K562 (cell line): Measurements from ENCODE around the gene ZNF747. TPM values are rescaled to one million over a fixed set of nuclear protein-coding genes. Genes with fewer than 3 reads are reported as not detected.

Source experiments
- ATF1 ChIP-seq, 2 experiments: fragments of 450-650 bp in 1 of 2; IDR thresholded peaks; 2 replicates each; pipeline ENCODE4 v1.6.1; 2016; ENCODE audit warnings: missing compliant biosample characterization in 1 of 2, missing genetic modification characterization in 1 of 2
- KDM5B ChIP-seq: fragments of 200-600 bp; sonication (generic); IDR thresholded peaks from 2 replicates; pipeline ENCODE4 v1.6.1; 2012; ENCODE audit warnings: low read depth, mild to moderate bottlenecking, moderate library complexity, low read length, control low read depth, inconsistent platforms; ENCODE audit not compliant: insufficient replicate concordance
- PCBP1 ChIP-seq: fragments of 200-400 bp; formaldehyde crosslinking; IDR thresholded peaks from 2 replicates; pipeline ENCODE4 v1.6.1; 2018; ENCODE audit warnings: mild to moderate bottlenecking, low read depth, low read length; ENCODE audit not compliant: poor library complexity, severe bottlenecking
- polyA plus RNA-seq, 8 experiments: library from polyadenylated mRNA; depleted of rRNA in 4 of 8; stranded (reverse) in 5 of 8; unstranded in 3 of 8; fragments of >200 nt; fragmentation: Nextera tagmentation in 2 of 8; fragmentation: Illumina TruSeq in 1 of 8; extraction: Ambion mirVana in 2 of 8; extraction: Trizol in 1 of 8; gene quantifications; 2 replicates each; pipeline versions ENCODE4 v1.2.1 to v1.2.3, GENCODE V29; 2011 to 2014; ENCODE audit warnings: inconsistent platforms in 1 of 8, missing spikeins in 1 of 8
- total RNA-seq, 7 experiments: library from RNA; depleted of rRNA in 6 of 7; stranded (reverse); fragments of >200 nt in 6 of 7; fragmentation: Illumina TruSeq in 2 of 7; extraction: Trizol in 2 of 7; gene quantifications; 2 replicates each; pipeline versions ENCODE4 v1.2.1 to v1.2.3, GENCODE V29; 2011 to 2021; ENCODE audit warnings: low replicate concordance in 1 of 7
- TF ChIP-seq, protein P1 (sequence below): fragments of 200-600 bp; sonication (generic); IDR thresholded peaks from one replicate; pipeline ENCODE4 v1.6.1; 2012; ENCODE audit warnings: mild to moderate bottlenecking, low read depth, low read length, inconsistent platforms
- TF ChIP-seq, protein P2 (sequence below): fragments of 250-450 bp; sonication (Bioruptor Pico); IDR thresholded peaks from 2 replicates; pipeline ENCODE4 v1.5.0; 2021
- TF ChIP-seq, protein P3 (sequence below): sonication (generic); formaldehyde crosslinking; IDR thresholded peaks from 2 replicates; pipeline ENCODE4 v1.9.0; 2022; ENCODE audit warnings: mild to moderate bottlenecking, missing genetic modification reagents
- TF ChIP-seq, protein P4 (sequence below): fragments of 250-450 bp; sonication (Bioruptor Pico); IDR thresholded peaks from 2 replicates; pipeline ENCODE4 v1.5.0; 2021; ENCODE audit warnings: mild to moderate bottlenecking, borderline replicate concordance
- TF ChIP-seq, protein P5 (sequence below): sonication (generic); formaldehyde crosslinking; IDR thresholded peaks from 2 replicates; pipeline ENCODE4 v1.8.0; 2022; ENCODE audit warnings: mild to moderate bottlenecking, missing genetic modification reagents

The ZNF747 gene
- total and polyA plus RNA-seq, 9 of the 15 experiments (the other 6 are each of a cell fraction or from before 2014, with no cell fraction given) = 0.14 to 3.3 (median 1.5) TPM

DNA sequence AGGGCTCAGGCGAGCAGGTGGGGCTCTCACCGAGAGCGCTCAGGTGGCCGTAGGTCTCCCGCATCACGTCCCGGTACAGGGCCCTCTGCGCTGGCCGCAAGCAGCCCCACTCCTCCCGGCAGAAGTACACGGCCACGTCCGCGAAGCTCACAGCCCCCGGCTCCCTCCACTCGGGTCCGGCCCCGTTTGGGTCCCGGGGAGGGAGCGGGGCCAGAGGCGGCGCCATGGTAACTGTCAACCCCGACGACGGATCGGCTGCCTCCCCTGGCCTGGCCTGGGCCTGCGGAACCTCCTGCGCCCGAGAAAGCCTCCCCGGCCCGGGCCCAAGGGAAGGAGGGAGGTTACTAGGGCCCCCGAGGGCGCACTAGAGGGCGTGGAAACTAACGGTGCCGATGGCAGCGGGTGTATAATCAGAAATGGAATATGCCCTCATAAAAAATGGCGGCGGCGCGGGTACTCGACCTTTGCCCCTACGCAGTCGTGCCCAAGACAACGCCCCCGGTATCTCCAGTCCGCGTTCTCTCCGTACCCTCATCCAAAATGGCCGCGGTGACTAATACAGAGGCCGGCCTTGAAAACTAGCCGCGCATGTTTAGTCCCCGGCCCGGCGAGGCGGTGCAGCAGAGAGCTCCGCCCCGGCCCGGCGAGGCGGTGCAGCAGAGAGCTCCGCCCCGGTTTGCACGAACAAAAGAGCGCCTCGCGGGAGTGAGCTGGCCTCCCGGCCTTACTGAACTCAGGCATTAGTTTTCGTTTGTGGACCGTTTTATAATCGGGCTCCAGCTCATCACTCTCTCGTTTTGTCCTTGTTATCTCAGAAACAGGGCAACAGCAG lies 23.5 kb upstream of the ZNF747 start, which contains the start of gene ZNF764 (continued):
- TF ChIP-seq, protein P1, sequence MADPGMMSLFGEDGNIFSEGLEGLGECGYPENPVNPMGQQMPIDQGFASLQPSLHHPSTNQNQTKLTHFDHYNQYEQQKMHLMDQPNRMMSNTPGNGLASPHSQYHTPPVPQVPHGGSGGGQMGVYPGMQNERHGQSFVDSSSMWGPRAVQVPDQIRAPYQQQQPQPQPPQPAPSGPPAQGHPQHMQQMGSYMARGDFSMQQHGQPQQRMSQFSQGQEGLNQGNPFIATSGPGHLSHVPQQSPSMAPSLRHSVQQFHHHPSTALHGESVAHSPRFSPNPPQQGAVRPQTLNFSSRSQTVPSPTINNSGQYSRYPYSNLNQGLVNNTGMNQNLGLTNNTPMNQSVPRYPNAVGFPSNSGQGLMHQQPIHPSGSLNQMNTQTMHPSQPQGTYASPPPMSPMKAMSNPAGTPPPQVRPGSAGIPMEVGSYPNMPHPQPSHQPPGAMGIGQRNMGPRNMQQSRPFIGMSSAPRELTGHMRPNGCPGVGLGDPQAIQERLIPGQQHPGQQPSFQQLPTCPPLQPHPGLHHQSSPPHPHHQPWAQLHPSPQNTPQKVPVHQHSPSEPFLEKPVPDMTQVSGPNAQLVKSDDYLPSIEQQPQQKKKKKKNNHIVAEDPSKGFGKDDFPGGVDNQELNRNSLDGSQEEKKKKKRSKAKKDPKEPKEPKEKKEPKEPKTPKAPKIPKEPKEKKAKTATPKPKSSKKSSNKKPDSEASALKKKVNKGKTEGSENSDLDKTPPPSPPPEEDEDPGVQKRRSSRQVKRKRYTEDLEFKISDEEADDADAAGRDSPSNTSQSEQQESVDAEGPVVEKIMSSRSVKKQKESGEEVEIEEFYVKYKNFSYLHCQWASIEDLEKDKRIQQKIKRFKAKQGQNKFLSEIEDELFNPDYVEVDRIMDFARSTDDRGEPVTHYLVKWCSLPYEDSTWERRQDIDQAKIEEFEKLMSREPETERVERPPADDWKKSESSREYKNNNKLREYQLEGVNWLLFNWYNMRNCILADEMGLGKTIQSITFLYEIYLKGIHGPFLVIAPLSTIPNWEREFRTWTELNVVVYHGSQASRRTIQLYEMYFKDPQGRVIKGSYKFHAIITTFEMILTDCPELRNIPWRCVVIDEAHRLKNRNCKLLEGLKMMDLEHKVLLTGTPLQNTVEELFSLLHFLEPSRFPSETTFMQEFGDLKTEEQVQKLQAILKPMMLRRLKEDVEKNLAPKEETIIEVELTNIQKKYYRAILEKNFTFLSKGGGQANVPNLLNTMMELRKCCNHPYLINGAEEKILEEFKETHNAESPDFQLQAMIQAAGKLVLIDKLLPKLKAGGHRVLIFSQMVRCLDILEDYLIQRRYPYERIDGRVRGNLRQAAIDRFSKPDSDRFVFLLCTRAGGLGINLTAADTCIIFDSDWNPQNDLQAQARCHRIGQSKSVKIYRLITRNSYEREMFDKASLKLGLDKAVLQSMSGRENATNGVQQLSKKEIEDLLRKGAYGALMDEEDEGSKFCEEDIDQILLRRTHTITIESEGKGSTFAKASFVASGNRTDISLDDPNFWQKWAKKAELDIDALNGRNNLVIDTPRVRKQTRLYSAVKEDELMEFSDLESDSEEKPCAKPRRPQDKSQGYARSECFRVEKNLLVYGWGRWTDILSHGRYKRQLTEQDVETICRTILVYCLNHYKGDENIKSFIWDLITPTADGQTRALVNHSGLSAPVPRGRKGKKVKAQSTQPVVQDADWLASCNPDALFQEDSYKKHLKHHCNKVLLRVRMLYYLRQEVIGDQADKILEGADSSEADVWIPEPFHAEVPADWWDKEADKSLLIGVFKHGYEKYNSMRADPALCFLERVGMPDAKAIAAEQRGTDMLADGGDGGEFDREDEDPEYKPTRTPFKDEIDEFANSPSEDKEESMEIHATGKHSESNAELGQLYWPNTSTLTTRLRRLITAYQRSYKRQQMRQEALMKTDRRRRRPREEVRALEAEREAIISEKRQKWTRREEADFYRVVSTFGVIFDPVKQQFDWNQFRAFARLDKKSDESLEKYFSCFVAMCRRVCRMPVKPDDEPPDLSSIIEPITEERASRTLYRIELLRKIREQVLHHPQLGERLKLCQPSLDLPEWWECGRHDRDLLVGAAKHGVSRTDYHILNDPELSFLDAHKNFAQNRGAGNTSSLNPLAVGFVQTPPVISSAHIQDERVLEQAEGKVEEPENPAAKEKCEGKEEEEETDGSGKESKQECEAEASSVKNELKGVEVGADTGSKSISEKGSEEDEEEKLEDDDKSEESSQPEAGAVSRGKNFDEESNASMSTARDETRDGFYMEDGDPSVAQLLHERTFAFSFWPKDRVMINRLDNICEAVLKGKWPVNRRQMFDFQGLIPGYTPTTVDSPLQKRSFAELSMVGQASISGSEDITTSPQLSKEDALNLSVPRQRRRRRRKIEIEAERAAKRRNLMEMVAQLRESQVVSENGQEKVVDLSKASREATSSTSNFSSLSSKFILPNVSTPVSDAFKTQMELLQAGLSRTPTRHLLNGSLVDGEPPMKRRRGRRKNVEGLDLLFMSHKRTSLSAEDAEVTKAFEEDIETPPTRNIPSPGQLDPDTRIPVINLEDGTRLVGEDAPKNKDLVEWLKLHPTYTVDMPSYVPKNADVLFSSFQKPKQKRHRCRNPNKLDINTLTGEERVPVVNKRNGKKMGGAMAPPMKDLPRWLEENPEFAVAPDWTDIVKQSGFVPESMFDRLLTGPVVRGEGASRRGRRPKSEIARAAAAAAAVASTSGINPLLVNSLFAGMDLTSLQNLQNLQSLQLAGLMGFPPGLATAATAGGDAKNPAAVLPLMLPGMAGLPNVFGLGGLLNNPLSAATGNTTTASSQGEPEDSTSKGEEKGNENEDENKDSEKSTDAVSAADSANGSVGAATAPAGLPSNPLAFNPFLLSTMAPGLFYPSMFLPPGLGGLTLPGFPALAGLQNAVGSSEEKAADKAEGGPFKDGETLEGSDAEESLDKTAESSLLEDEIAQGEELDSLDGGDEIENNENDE = no peak
- TF ChIP-seq, protein P2, sequence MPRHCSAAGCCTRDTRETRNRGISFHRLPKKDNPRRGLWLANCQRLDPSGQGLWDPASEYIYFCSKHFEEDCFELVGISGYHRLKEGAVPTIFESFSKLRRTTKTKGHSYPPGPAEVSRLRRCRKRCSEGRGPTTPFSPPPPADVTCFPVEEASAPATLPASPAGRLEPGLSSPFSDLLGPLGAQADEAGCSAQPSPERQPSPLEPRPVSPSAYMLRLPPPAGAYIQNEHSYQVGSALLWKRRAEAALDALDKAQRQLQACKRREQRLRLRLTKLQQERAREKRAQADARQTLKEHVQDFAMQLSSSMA = no peak
- TF ChIP-seq KDM5B (peak; percentile 92), ATF1 (CRISPR knock-in tag; IDR thresholded peaks at IDR 0.05) (no peak), ATF1 (tag; IDR thresholded peaks at IDR 0.05) (peak; percentile 87), PCBP1 (peak; percentile 58)
- TF ChIP-seq, protein P3, sequence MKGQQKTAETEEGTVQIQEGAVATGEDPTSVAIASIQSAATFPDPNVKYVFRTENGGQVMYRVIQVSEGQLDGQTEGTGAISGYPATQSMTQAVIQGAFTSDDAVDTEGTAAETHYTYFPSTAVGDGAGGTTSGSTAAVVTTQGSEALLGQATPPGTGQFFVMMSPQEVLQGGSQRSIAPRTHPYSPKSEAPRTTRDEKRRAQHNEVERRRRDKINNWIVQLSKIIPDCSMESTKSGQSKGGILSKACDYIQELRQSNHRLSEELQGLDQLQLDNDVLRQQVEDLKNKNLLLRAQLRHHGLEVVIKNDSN (CRISPR knock-in tag) = no peak
- TF ChIP-seq, protein P4, sequence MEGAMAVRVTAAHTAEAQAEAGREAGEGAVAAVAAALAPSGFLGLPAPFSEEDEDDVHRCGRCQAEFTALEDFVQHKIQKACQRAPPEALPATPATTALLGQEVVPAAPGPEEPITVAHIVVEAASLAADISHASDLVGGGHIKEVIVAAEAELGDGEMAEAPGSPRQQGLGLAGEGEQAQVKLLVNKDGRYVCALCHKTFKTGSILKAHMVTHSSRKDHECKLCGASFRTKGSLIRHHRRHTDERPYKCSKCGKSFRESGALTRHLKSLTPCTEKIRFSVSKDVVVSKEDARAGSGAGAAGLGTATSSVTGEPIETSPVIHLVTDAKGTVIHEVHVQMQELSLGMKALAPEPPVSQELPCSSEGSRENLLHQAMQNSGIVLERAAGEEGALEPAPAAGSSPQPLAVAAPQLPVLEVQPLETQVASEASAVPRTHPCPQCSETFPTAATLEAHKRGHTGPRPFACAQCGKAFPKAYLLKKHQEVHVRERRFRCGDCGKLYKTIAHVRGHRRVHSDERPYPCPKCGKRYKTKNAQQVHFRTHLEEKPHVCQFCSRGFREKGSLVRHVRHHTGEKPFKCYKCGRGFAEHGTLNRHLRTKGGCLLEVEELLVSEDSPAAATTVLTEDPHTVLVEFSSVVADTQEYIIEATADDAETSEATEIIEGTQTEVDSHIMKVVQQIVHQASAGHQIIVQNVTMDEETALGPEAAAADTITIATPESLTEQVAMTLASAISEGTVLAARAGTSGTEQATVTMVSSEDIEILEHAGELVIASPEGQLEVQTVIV (CRISPR knock-in tag) = no peak
- TF ChIP-seq, protein P5, sequence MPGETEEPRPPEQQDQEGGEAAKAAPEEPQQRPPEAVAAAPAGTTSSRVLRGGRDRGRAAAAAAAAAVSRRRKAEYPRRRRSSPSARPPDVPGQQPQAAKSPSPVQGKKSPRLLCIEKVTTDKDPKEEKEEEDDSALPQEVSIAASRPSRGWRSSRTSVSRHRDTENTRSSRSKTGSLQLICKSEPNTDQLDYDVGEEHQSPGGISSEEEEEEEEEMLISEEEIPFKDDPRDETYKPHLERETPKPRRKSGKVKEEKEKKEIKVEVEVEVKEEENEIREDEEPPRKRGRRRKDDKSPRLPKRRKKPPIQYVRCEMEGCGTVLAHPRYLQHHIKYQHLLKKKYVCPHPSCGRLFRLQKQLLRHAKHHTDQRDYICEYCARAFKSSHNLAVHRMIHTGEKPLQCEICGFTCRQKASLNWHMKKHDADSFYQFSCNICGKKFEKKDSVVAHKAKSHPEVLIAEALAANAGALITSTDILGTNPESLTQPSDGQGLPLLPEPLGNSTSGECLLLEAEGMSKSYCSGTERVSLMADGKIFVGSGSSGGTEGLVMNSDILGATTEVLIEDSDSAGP (CRISPR knock-in tag) = no peak
